Breast epithelium (tissue), 4 donors: ENCODE results near the gene ADAMTS2. TPM values are rescaled to one million over a fixed set of nuclear protein-coding genes. Genes with fewer than 3 reads are reported as not detected.
A peak's percentile ranks its signal among the peaks of the same experiment; 100 is the strongest.

Experiments
- DNase-seq, 2 donors: peaks; one replicate each; pipeline ENCODE4 v3.0.0-alpha.2; 2019; ENCODE audit warnings: low spot score in 2 of 2
- H3K27ac ChIP-seq, 2 donors: fragments of 200-600 bp; sonication (generic) in 1 of 2; one replicate each; pipeline ENCODE4 v1.5.1; 2016 to 2019; ENCODE audit warnings: mild to moderate bottlenecking in 1 of 2
- H3K27me3 ChIP-seq, 2 donors: fragments of 200-600 bp; sonication (generic) in 1 of 2; one replicate each; pipeline versions ENCODE4 v1.5.1 to v1.6.0; 2017 to 2019; ENCODE audit warnings: control low read depth in 1 of 2, mild to moderate bottlenecking in 1 of 2
- H3K36me3 ChIP-seq: fragments of 200-600 bp; one replicate; pipeline ENCODE4 v1.5.1; 2019
- H3K4me1 ChIP-seq, 2 donors: fragments of 200-600 bp; sonication (generic); one replicate each; pipeline ENCODE4 v1.5.1; 2016 to 2019; ENCODE audit warnings: control low read depth in 1 of 2
- H3K4me3 ChIP-seq, 3 donors: fragments of 200-600 bp; sonication (generic); 1 replicate in 2 of 3; 2 replicates in 1 of 3; pipeline ENCODE4 v1.5.1; 2016 to 2019; ENCODE audit warnings: mild to moderate bottlenecking in 3 of 3, moderate library complexity in 2 of 3
- H3K9me3 ChIP-seq, 2 donors: fragments of 200-600 bp; sonication (generic) in 1 of 2; one replicate each; pipeline ENCODE4 v1.5.1; 2016 to 2019; ENCODE audit warnings: control low read depth in 1 of 2
- CTCF ChIP-seq, 3 donors: fragments of 450-650 bp; IDR thresholded peaks; one replicate each; pipeline ENCODE4 v1.5.1; 2016 to 2017; ENCODE audit warnings: antibody characterized with exemption in 3 of 3, mild to moderate bottlenecking in 3 of 3, moderate library complexity in 3 of 3
- POLR2A ChIP-seq: fragments of 450-650 bp; IDR thresholded peaks from one replicate; pipeline ENCODE4 v1.6.1; 2016; ENCODE audit warnings: antibody characterized with exemption, mild to moderate bottlenecking, moderate library complexity
- POLR2AphosphoS5 ChIP-seq, 3 donors: sonication (generic); formaldehyde crosslinking; IDR thresholded peaks; one replicate each; pipeline ENCODE4 v1.6.1; 2017; ENCODE audit warnings: antibody characterized with exemption in 3 of 3
- intact Hi-C: fragments of 100-400 bp; cut with DNase I; formaldehyde crosslinking; loops from one replicate; pipeline ENCODE4 v1.15.1; 2023; ENCODE audit warnings: low total_unique reads
- total RNA-seq, 3 donors: library from RNA; depleted of rRNA; stranded (reverse); fragments of >200 nt; gene quantifications; one replicate each; pipeline ENCODE4 v1.1.0, GENCODE V29; 2016

ADAMTS2 gene
- total RNA-seq, 3 donors from 2014 or later = 11.3 to 51.8 (median 19.7) TPM

GRCh38 chr5:179294891-179295777 is 50.1 kb downstream of the ADAMTS2 start:
- H3K36me3 ChIP-seq = no peaks in the 10 kb centered on the region
- no peak overlapping the region for H3K4me3 ChIP-seq
- DNase-seq = no peak
- peak overlapping the region in 1 of 2 donors; percentile 19 for H3K27ac ChIP-seq
- H3K4me1 ChIP-seq = no peaks in the 10 kb centered on the region
- intact Hi-C loops = no loop called here
- no peaks in the 10 kb centered on the region for H3K27me3 ChIP-seq
- peaks cover 4% of the 10 kb centered on the region in 2 donors for H3K9me3 ChIP-seq
- TF ChIP-seq POLR2A (no peak), CTCF (IDR thresholded peaks at IDR 0.05) (no peak), POLR2AphosphoS5 (IDR thresholded peaks at IDR 0.05) (no peak)

GRCh38 chr5:179294131-179294780 is 51.0 kb downstream of the ADAMTS2 start:
- intact Hi-C loops = no loop called here
- H3K27ac ChIP-seq = peak overlapping the region in 1 of 2 donors; percentile 19
- no peaks in the 10 kb centered on the region for H3K27me3 ChIP-seq
- H3K4me1 ChIP-seq = no peaks in the 10 kb centered on the region
- DNase-seq = no peak
- H3K36me3 ChIP-seq = no peaks in the 10 kb centered on the region
- TF ChIP-seq CTCF (IDR thresholded peaks at IDR 0.05) = no peak
- H3K4me3 ChIP-seq = no peak overlapping the region
- peaks cover 4% of the 10 kb centered on the region in 2 donors for H3K9me3 ChIP-seq

- H3K27ac ChIP-seq = no peak overlapping the region
- no peaks in the 10 kb centered on the region for H3K4me1 ChIP-seq
- no peaks in the 10 kb centered on the region for H3K9me3 ChIP-seq
- no peaks in the 10 kb centered on the region for H3K36me3 ChIP-seq
- TF ChIP-seq CTCF (IDR thresholded peaks at IDR 0.05) (no peak), POLR2AphosphoS5 (IDR thresholded peaks at IDR 0.05) (no peak), POLR2A (no peak)
- no peaks in the 10 kb centered on the region for H3K27me3 ChIP-seq
- intact Hi-C loops = no loop called here
- no peak for DNase-seq
- H3K4me3 ChIP-seq = no peak overlapping the region
Measured at GRCh38 chr5:179292681-179293635, 52.3 kb downstream of the ADAMTS2 start.

GRCh38 chr5:179292202-179292601 is 53.1 kb downstream of the ADAMTS2 start:
- intact Hi-C loops = no loop called here
- no peak for DNase-seq
- Histone ChIP-seq H3K36me3 (no peaks in the 10 kb centered on the region), H3K27me3 (no peaks in the 10 kb centered on the region), H3K4me3 (no peak overlapping the region), H3K9me3 (no peaks in the 10 kb centered on the region), H3K27ac (no peak overlapping the region), H3K4me1 (no peaks in the 10 kb centered on the region)
- TF ChIP-seq POLR2A (no peak), CTCF (IDR thresholded peaks at IDR 0.05) (no peak), POLR2AphosphoS5 (IDR thresholded peaks at IDR 0.05) (no peak)
